Measurements from ENCODE around the gene FCRL3. TPM values are rescaled to one million over a fixed set of nuclear protein-coding genes. Genes with fewer than 3 reads are reported as not detected.
A peak's percentile ranks its signal among the peaks of the same experiment; 100 is the strongest.

FCRL3 gene
- total RNA-seq, 3 donors from 2014 or later: 0.36 to 0.69 TPM; not detected in 1

- TF ChIP-seq CTCF (IDR thresholded peaks at IDR 0.05): no peak
- H3K4me3 ChIP-seq: no peak overlapping the region
- intact Hi-C loops (cut with DNase I, micrococcal nuclease): no loop called here
Observed at GRCh38 chr1:157697781-157698569, 2.6 kb downstream of the FCRL3 start.

GRCh38 chr1:157696966-157697628, 3.5 kb downstream of the FCRL3 start:
- DNase-seq (no peak), ATAC-seq (peak; percentile 33)
- Histone ChIP-seq H3K4me1 (ENCODE audit: low read depth) (no peaks in the 10 kb centered on the region), H3K4me3 (no peak overlapping the region), H3K9me3 (no peaks in the 10 kb centered on the region), H3K36me3 (ENCODE audit: low read depth) (no peaks in the 10 kb centered on the region)
- intact Hi-C loops (cut with DNase I, micrococcal nuclease): no loop called here
- no peak for TF ChIP-seq CTCF (IDR thresholded peaks at IDR 0.05)

More at GRCh38 chr1:157697781-157698569, 2.6 kb downstream of the FCRL3 start:
- ATAC-seq (peak; percentile 46), DNase-seq (no peak)
- Histone ChIP-seq H3K9me3 (no peaks in the 10 kb centered on the region), H3K36me3 (ENCODE audit: low read depth) (no peaks in the 10 kb centered on the region), H3K4me1 (ENCODE audit: low read depth) (no peaks in the 10 kb centered on the region)

- Histone ChIP-seq H3K36me3 (ENCODE audit: low read depth) (no peaks in the 10 kb centered on the region), H3K4me1 (ENCODE audit: low read depth) (no peaks in the 10 kb centered on the region), H3K9me3 (no peaks in the 10 kb centered on the region), H3K4me3 (no peak overlapping the region)
- DNase-seq (no peak), ATAC-seq (no peak)
- TF ChIP-seq CTCF (IDR thresholded peaks at IDR 0.05): no peak
- intact Hi-C loops (cut with DNase I, micrococcal nuclease): no loop called here
Observed at GRCh38 chr1:157695417-157695816, 5.2 kb downstream of the FCRL3 start.

- DNase-seq: peak in 1 of 3 donors; percentile 11
- TF ChIP-seq CTCF (IDR thresholded peaks at IDR 0.05): peak; percentile 23
- no peaks in the 10 kb centered on the region for H3K9me3 ChIP-seq
- peak; percentile 59 for ATAC-seq
- H3K4me3 ChIP-seq: no peak overlapping the region
- H3K4me1 ChIP-seq (ENCODE audit: low read depth): no peaks in the 10 kb centered on the region
- H3K36me3 ChIP-seq (ENCODE audit: low read depth): no peaks in the 10 kb centered on the region
- intact Hi-C loops (cut with DNase I, micrococcal nuclease): no loop called here
Observed at GRCh38 chr1:157691285-157691920, 9.2 kb downstream of the FCRL3 start.

GRCh38 chr1:157682710-157683437, 17.7 kb downstream of the FCRL3 start:
- H3K4me1 ChIP-seq (ENCODE audit: low read depth): no peaks in the 10 kb centered on the region
- intact Hi-C loops (cut with DNase I, micrococcal nuclease): no loop called here
- no peak for DNase-seq
- H3K4me3 ChIP-seq: no peak overlapping the region
- no peak for ATAC-seq
- no peak for TF ChIP-seq CTCF (IDR thresholded peaks at IDR 0.05)
- no peaks in the 10 kb centered on the region for H3K9me3 ChIP-seq
- H3K36me3 ChIP-seq (ENCODE audit: low read depth): no peaks in the 10 kb centered on the region
